HS-5 (cell line): ENCODE results near the gene METRNL.

ENCODE experiments used
- DNase-seq: peaks from one replicate; pipeline ENCODE4 v3.0.0-alpha.2; 2012; ENCODE audit warnings: low read depth

Gene METRNL

DNA sequence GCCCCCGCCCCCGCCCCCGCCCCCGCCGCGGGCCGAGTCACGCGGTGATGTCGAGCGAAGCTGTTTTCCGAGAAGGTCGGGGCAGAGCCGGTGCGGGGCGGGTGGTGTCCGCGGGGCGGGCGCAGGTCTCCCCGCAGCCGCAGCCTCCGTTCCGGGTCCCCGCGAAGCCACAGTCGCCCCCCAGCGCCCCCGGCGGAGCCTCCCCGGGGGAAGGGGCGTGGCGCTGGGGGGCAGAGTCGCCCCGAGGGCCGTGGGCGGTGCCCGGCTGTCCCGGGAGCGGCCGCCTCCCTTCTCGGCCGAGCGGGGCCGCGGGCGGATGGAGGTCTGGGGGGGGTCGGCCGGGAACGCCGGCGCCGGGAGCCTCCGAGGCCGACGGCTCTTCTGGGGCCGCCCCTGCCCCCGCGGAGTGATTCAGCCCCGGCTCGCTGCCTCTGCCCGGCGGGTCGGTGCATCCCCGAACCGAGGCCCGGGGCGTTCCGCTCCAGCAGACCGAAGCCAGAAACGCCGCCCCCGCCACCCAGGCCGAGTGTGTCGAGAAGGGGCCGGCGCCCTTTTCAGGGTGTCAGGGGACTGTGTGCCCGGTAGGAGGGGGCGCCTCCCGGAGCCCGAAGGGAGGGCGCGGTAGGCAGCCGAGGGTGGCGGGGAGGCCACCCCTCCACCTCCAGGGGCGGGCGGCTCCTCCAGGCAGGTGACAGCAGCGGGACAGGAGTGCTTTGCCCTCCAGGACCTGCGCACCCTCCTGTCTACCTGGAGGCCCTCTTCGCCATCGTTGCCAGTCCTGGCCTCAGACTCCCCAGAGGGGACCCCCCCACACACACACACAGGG lies 1.7 kb downstream of the METRNL start:
- DNase-seq, result no peak

DNA sequence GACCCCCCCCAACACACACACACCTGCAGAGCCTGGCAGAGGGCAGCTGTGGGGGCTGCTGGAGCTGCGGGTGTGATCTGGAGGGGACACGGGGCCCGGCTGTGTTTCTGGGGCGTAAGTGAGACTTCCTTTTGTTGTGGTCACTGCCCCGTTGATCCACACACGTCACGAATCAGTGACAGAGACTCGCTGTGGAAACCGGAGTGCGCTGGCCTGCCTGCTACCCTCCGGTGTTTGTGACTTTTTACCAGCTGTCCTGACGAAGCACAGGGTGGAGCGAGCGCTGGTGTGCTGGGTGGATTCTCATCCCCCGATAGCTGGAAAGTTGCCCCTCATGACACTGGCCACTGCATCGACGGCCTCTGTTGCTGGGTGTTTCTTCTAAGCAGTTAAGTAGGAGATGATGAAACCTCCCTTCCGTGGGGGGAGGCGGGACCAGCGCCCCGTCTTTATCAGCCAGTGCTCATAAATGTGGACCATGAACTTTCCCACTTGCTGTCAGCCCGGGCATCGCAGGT lies 2.3 kb downstream of the METRNL start:
- DNase-seq, result no peak

DNA sequence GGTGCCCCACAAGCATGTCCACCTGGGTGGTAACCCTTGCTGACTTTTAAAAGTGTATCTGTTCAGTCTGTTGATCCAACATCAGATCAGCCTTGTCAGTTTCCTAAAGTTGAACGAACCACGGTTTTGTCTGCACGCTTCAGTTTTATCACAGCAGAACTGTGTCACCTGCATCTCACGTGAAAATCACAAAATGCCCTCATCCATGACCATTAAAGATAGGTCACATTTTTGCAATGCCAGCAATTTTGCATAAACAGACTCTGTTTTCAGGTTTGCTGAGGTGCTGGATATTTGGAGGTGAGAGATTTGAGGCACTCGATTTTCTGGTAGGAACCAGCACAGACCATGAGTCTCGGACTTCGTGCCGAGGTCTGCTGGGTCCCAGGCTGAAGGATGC lies 3.0 kb downstream of the METRNL start:
- DNase-seq, result no peak

DNA sequence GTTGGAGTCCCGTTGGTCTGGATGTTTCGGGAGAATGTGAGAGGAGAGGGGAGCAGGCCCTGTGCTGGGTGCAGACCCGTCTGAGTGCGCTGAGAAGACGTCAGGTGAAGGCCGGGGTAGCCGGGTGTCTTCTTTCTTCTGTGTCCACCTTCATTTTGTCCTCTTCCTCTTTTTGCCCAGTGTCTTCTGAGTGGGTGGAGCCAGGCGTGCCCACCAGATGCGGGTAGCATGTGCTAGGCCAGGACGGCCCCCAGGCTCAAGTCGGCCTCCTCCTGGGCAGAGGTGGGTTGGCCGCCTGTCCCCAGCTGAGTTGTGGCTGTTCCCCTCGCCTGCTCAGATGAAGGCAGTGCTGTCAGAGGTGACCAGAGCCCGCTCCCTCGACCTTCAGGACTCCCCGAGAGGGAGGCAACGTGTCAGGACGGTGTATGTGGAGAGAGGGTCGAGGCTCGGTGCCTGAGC lies 3.5 kb downstream of the METRNL start:
- DNase-seq, result no peak

DNA sequence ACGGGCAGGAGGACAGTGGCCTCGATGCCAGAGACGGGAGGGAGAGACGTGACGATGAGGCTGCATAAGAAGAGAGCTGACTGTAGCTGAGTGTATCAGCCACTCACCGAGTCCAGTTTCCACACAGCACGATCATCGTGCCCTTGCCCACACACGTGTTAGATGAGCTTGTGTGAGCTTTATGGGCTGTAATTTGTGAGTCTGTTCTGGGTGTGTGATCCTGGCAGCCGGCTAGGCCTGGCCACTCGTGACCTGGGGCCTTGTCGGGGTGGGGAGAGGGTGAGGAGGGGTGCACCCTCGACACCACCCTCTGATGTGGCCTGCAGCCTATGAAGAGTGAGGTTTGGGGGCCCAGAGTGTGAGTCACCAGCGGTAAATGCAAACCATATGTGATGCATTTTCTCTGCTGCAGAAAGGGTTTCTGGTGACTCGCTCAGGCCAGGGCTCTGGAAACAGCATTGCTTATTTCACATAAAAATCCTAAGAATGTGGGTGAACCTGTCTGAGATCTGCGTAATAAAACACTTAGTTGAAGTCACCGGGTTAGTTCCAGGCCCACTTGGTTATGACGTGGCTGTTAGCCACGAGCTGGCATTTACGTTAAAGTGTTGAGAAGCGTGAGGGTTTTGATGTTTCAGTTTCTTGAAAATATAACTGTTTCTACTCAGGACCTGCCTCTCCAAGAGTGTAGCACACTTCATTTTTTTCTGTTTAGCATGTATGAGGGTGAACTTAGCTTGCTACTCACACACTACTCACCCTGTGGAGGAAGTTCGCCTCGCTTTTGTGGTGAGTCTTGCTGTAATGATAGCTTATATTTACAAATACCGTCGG lies 4.2 kb downstream of the METRNL start:
- DNase-seq, result peak; percentile 98

DNA sequence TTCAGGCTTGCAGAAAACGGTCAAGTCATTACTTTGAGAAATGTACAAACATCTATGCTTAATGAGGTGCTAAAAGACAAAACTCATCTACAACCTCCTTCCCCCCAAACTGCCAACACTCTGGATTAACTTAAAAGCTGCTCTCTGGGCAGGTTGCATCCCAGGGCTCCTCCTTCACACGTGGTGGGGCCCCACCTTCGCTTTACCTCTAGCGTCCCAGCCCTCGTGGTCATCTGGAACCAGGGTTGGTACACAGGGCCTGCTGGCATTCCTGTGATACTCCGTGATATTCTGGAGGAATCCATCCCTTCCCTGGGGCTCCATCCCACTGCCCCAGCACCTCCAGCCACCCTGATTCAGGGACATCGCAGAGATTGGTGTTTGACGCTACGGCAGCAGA lies 4.8 kb downstream of the METRNL start:
- no peak for DNase-seq

DNA sequence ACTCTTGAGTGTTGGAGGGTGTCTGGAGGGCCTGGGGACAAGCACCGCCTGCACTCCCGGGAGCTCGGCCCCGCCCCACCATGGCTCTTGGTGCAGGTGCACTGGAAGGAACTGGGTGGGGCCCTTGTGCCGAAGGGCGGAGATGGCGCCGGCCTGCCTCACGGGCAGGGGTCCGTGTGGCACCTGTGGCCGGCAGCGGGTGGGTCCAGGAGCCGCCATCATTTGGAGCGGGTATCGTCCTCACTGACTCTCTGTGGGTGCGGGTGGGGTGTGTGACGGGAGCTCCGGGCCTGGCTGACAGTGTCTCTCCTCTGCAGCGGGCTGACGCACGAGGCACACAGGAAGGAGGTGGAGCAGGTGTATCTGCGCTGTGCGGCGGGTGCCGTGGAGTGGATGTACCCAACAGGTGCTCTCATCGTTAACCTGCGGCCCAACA lies 5.2 kb downstream of the METRNL start:
- no peak for DNase-seq

DNA sequence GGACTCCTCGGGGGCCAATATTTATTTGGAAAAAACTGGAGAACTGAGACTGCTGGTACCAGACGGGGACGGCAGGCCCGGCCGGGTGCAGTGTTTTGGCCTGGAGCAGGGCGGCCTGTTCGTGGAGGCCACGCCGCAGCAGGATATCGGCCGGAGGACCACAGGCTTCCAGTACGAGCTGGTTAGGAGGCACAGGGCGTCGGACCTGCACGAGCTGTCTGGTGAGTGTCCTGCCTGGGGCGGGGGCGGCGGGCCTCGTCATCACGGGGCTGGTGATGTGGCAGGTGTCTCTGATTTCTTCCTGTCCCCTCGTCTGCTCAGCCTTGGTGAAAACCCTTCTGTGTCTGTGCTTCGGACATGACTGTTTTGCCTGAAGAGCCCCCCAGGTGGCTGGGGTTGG lies 5.7 kb downstream of the METRNL start:
- no peak for DNase-seq

DNA sequence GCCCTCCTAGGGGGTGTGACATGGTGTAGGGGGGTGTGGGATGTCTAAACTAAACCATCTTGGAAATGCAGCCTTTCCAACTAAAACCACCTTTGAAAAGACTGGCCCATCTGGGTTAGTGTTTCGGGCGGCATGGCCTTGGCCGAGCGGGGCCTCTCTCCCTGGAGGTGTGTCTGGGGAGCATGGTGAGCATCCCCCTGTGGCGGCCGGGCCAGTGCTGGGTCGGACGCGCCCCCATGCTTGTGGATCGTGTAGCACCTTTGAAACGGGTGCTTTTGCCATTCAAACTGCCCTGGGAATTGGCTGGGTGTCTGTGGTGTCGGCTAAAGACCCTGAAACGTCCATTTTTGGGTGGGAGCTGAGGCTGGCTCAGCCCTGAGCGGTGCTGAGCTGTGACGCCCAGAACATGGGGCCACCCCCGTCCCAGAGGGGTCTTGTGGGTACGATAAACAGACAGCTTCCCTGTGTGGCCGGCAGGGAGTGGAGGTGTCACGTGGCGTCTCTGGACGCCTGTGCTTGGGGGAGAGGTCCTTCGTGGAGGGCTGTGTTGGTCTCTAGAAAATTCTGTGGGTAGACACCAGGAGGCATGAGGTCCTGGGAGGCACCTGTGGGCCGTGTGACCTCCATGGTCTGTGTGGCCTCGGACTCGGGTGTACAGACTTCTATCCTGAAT lies 6.3 kb downstream of the METRNL start:
- DNase-seq, result no peak

DNA sequence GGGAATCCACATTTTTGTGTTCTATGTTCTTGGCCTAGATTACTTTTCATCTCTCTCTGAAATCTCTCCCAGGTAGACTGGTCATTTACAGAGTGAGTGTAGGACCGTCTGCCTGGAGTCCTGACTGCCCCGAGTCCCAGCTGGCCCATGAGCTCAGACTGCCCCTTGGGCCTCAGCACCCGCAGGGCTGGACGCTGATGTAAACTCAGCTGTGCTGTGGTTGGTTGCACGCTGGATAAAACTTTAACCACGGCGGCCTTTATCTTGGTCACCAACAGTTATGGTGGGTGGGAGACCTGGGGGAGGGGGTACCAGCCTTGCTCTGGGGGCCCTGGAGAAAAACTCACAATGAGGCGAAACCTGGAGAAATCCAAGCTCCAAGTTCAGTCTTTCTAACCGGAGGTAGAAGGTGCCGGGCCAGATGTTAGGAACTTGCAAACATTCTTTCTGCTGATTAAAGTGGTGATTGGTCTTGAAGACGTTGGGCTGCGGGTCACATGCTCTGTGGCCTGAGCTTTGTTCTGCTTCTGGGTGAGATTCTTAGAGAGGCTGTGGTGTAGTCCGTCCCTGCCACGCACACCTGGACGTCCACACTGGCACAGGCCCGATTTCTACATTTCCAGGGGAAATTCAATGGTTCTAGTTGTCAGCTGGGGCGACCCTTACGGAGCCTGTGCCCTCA lies 6.9 kb downstream of the METRNL start:
- DNase-seq, result no peak

DNA sequence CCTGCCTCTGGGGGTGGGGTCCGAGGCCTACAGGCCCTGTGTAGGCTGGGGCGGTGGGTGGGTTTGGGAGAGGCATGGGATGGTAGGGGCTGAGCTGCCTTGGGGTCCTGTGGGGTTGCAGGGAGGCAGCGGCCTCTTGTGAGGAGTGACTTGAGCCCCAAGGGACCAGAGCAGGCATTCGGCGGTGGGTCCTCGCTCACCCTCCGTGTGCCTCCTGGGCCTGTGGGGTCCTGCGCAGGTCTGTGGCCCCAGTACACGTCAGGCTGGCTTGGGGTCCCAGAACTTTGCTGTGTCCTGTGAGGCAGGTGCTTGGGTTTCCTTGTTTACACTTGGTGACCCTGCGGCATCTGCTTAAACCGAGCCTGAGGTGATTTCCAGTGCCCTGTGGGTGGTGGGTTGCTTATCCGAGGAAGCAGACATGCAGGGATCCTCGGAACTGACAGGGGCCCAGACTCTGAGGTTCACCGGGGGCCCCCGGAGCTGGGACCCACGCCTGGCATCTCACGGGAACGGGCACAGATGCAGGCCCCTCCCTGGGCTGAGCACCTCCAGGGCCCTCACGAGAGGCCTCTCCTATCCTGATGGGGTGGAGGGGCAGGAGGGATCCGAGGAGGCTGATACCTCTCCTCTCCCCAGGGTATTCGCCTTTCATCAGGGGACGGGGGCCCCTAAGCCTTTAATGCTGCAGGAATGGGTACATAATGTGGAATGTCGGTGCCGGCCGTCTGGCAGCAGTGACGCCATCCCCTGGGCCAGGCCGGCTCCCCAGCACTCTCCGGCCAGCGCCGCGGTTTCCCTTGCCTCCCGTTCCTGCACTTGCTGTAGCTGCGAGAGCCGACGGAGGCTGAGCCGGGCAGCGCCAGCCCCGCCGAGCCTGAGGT lies 7.7 kb downstream of the METRNL start:
- DNase-seq, result no peak

DNA sequence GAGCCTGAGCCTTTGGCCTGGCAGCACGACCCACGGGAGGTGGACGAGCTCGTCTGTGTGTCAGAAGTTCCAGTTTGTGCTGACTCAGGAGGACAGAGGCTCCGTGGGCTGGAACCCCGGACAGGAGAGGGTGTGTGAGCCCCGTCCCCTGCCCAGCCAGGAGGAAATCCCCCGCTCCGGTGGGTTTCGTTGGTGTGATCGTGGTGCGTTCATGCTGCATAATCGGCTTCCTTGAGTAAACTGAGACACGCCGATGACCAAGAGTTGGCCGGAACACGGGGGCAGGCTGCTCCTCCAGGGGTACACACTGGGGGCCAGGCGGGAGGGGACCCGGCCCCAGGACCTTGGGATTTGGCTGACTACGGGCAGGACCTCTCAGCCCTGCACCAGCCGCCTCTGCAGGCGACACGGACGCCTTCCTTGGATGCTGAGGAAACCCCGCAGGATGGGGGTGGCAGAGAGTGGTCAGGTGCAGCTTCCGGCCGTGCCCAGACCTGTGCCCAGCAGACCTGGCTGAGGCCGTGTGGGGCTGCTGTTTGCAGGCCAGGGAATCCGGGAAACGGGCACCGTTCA lies 8.5 kb downstream of the METRNL start:
- no peak for DNase-seq

DNA sequence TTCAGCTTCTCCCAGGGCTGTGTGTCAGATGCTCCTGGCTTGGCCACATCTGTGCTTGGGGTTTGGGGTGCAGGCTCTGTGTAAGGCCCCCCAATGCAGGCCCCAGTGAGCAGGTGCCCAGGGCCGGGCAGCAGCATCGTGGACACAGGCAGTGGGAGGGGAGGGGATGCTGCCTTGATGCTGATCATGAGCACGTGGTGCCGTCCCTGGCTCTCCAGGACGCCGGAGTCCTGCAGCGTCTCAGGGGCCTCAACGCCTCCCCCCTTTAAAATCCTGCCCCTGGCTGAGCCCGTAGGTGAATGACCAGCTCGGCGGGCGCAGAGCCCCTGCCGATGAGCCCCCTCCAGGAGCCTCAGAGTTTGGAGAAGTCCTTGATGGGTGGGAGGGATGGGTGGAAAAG lies 9.0 kb downstream of the METRNL start:
- no peak for DNase-seq

DNA sequence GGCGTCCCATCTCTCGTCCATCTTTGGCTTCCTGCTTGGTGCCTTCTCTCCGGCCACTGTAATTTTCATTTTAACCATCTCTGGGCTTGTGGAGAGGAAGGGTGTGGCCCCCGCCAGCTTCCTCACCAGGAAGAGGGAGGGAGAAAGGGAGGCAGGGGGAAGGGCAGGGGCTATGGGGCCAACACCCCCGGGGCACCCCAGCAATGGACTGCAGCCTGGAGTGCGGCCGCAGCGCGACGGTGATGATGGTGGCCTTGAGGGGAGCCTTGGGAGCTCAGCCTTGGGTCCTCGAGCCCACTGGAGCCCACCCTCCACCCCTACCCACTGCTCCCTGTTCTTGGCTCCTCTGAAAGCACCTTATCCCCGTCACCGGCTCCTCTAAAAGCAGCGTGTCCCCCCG lies 9.5 kb downstream of the METRNL start:
- DNase-seq, result no peak

DNA sequence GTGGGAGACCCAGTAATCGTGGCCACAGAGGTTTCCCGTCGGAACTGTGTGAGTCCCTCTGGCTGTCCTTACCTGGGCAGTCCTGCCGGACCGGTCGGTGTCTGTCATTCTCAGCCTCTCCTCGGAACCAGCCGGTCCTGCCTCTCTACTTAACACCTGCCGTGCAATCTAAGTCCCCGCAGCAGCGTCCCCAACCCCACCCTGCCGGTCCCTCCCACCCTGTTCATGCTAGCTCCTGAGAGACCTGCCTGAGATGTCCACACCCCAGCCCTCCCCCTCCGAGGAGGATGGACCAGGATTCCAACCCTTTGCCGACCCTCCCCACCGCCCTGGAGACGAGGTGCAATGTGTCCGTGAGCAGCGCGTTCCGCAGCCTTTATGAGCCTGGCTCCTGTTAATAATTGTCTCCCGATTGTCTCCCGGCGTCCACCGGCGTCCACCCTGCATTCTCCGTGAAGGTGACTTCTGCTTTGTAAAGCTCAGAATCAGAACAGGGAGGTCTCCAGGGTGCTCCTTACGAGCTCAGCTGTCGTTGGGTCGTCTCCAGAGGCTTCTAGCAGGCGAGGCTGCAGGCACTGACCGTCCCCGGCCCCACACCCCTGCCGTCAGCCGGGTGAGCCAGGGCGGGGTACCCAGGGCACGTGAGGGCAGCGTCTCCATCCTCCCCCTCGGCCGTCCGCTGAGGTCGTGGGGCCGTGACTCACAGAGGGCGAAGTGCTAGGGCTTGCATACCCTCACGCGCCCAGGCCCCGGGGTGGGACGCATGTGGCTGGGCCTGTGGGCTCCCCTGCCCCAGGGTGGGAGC lies 10.1 kb downstream of the METRNL start:
- DNase-seq, result no peak

DNA sequence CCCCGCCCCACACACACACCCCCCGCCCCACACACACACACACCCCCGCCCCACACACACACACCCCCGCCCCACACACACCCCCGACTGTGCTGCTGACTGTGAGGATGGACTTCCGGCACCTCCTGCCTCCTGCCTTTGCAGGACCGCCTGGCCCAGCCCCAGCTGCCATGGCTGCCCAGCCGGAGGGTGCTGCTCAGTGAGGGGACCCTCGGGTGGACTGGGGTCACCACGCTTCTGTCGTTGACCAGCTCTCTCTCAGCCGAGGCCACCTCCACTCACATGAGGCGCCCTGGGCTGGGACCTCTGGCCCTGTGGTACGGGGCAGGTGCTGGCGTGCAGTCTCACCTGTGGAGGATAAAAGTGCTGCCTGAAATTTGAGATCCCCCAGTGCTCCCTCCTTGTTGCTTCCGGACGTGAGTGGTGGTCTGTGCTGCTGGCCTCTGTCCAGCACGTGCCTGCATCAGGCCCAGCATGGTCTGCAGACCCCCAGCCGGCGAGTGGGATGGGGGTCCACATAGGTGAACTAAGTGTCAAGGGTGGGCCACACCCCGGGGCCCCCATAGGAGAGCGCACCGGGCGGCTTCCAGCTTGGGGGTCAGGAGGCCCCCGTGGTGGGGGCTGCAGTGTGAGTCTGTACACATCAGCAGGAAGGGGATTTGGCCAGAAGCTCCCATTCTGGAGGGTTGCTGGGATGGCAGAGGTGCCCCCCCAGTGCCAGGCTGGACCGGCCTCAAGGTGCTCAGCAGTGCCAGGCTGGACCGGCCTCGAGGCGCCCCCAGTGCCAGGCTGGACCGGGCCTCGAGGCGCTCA lies 11.2 kb downstream of the METRNL start:
- no peak for DNase-seq

DNA sequence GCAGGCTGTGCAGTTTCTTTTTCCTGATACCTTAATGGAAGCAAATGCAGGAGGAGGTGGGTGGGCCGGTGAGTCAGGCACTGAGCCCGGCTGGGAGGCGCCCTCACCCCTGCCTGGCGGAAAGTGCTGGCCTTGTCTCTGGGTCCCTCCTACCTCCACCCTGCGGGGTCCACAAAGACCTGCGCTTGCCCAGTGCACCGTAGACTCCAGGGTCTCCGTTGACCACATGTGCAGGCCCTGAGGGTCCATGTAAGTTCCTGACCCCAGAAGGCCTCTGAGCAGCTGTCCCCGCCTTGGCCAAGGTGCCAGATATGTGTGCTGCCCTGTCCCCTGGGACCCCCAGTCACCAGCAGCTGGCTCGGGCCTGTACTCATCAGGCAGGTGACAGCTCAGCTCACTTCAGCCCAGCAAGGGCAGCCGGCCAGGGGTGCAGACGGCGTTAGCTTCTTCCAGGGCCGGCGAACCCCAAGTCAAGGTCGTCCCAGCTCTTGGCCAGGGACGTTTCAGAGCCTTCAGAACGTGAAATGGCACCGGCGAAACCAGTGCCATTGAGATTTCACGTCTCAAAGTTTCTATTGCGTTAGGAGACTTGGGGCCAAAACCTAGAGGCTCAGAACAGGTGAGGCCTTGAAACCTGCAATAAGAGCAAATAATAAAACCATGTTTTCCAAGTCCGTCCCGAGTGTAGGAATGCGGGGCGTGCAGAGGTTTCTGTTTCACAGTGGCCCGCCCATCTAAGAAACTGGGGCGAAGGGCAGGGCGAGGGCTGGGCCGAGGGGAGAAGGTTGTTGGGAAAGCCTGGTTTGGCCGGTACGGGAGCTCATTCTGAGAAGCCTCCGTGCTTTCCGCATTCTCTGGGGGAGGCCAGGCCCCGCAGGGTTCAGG lies 12.1 kb downstream of the METRNL start:
- DNase-seq, result no peak

DNA sequence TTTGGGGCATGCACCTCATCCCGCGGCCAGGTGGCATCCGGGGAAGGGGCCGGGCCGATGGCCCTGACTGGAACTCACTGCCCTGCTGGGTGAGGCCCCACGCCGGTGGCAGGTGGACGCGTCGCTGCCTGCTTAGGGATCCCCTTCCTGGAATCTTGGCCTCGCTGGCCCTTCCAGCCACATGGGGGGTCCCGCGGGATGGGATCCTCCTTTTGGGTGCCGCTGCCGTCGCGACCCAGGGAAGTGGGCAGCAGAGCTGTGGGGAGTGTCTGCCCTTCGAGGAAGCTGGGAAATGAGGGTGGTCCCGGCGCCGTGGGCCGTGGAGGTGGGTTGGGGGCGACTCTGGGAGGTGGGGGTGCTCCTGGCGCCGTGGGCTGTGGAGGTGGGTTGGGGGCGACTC lies 12.8 kb downstream of the METRNL start:
- DNase-seq, result no peak
